ENCODE data around the gene USP46.

GRCh38 chr4:52704661-52705060 lies 45.6 kb upstream of the USP46 start:
- TF ChIP-seq, protein P1, sequence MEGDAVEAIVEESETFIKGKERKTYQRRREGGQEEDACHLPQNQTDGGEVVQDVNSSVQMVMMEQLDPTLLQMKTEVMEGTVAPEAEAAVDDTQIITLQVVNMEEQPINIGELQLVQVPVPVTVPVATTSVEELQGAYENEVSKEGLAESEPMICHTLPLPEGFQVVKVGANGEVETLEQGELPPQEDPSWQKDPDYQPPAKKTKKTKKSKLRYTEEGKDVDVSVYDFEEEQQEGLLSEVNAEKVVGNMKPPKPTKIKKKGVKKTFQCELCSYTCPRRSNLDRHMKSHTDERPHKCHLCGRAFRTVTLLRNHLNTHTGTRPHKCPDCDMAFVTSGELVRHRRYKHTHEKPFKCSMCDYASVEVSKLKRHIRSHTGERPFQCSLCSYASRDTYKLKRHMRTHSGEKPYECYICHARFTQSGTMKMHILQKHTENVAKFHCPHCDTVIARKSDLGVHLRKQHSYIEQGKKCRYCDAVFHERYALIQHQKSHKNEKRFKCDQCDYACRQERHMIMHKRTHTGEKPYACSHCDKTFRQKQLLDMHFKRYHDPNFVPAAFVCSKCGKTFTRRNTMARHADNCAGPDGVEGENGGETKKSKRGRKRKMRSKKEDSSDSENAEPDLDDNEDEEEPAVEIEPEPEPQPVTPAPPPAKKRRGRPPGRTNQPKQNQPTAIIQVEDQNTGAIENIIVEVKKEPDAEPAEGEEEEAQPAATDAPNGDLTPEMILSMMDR (conservative IDR thresholded peaks at IDR 0.05 in 1 of 2, IDR thresholded peaks at IDR 0.05 in 1 of 2; ENCODE audit: extremely low read depth in 1 of 2, insufficient read depth in 1 of 2, low read depth in 1 of 2, low read length in 2 of 2): no peak
- TF ChIP-seq EZH2 (IDR thresholded peaks at IDR 0.05; ENCODE audit: borderline replicate concordance, low read length): no peak
